ENCODE measurements around the gene SMYD5.

Gene SMYD5

GRCh38 chr2:73243884-73244570, 30.0 kb downstream of the SMYD5 start:
- DNase-seq, result no peak

GRCh38 chr2:73244580-73244979, 30.5 kb downstream of the SMYD5 start:
- DNase-seq, result no peak

- no peak for DNase-seq
Measured at GRCh38 chr2:73246850-73247249, 32.8 kb downstream of the SMYD5 start.

- no peak for DNase-seq
Measured at GRCh38 chr2:73249636-73250035, 35.6 kb downstream of the SMYD5 start.

- DNase-seq, result no peak
Measured at GRCh38 chr2:73250872-73251846, 37.1 kb downstream of the SMYD5 start.

- DNase-seq, result no peak
Measured at GRCh38 chr2:73252238-73253027, 38.4 kb downstream of the SMYD5 start.

GRCh38 chr2:73253400-73253799, 39.4 kb downstream of the SMYD5 start:
- DNase-seq, result no peak

GRCh38 chr2:73253901-73254300, 39.9 kb downstream of the SMYD5 start:
- DNase-seq, result no peak

- no peak for DNase-seq
Measured at GRCh38 chr2:73254343-73255006, 40.4 kb downstream of the SMYD5 start.

GRCh38 chr2:73255007-73255644, 41.1 kb downstream of the SMYD5 start:
- no peak for DNase-seq

GRCh38 chr2:73255907-73256617, 42.0 kb downstream of the SMYD5 start:
- no peak for DNase-seq

GRCh38 chr2:73256618-73256922, 42.5 kb downstream of the SMYD5 start:
- DNase-seq, result no peak

- DNase-seq, result no peak
Measured at GRCh38 chr2:73257021-73257420, 43.0 kb downstream of the SMYD5 start.

- no peak for DNase-seq
Measured at GRCh38 chr2:73257425-73258125, 43.5 kb downstream of the SMYD5 start.

- DNase-seq, result no peak
Measured at GRCh38 chr2:73258186-73258912, 44.3 kb downstream of the SMYD5 start.

- DNase-seq, result no peak
Measured at GRCh38 chr2:73258913-73259215, 44.8 kb downstream of the SMYD5 start.

GRCh38 chr2:73259276-73259675, 45.2 kb downstream of the SMYD5 start:
- no peak for DNase-seq

GRCh38 chr2:73259704-73260337, 45.8 kb downstream of the SMYD5 start:
- DNase-seq, result no peak

- DNase-seq, result no peak
Measured at GRCh38 chr2:73260338-73260984, 46.4 kb downstream of the SMYD5 start.
